Motor neuron (in vitro differentiated cells): ENCODE measurements around the gene NBAS. TPM values are rescaled to one million over a fixed set of nuclear protein-coding genes. Genes with fewer than 3 reads are reported as not detected.
"Not testable (repeated sequence)": the region's sequence is repeated elsewhere in the genome, so short reads cannot be mapped to it uniquely, and the experiment has no call there.

Experiments
- ATAC-seq, 8 experiments: fragments of 200-7000 bp; cut with Tn5 transposase; replicated peaks in 6 of 8; 2 replicates each; pipeline ENCODE4 v1.8.0; 2021; ENCODE audit warnings: mild to moderate bottlenecking in 8 of 8, moderate library complexity in 8 of 8
- H3K27ac ChIP-seq, 2 donors: fragments of 250-450 bp; sonication (Bioruptor Pico); 2 replicates each; pipeline ENCODE4 v1.9.0; 2021; ENCODE audit warnings: antibody characterized with exemption in 2 of 2, mild to moderate bottlenecking in 2 of 2, moderate library complexity in 1 of 2
- H3K4me1 ChIP-seq, 2 donors: fragments of 250-450 bp; sonication (Bioruptor Pico); replicated peaks in 1 of 2; 2 replicates each; pipeline ENCODE4 v1.6.1; 2021; ENCODE audit warnings: antibody characterized with exemption in 2 of 2, mild to moderate bottlenecking in 2 of 2, moderate library complexity in 1 of 2
- H3K4me3 ChIP-seq, 5 donors: fragments of 250-450 bp; sonication (Bioruptor Pico); 2 replicates each; pipeline ENCODE4 v1.9.0; 2021; ENCODE audit warnings: antibody characterized with exemption in 5 of 5, mild to moderate bottlenecking in 5 of 5, moderate library complexity in 4 of 5
- WGBS, 10 experiments: fragments of 450-650 bp; shearing (Covaris generic); methylation state at CpG; one replicate each; pipeline ENCODE4 v1.0.0; 2022; 5-methylcytosine and 5-hydroxymethylcytosine counted together
- in situ Hi-C, 9 experiments: fragments of 400-800 bp; cut with MboI; loops; one replicate each; pipeline ENCODE4 v1.15.0; 2021; ENCODE audit warnings: low sequenced_read_pairs in 9 of 9, low pct_unique_long_range_greater_than_20kb in 2 of 9; ENCODE audit not compliant: unreplicated experiment in 9 of 9
- total RNA-seq, 8 experiments: library from RNA; unstranded; fragments of 300-600 nt; gene quantifications; 2 replicates each; pipeline versions ENCODE4 v1.2.3 to v1.2.4, GENCODE V29; 2022

Gene NBAS
- total RNA-seq, 8 experiments from 2014 or later: 40.4 to 90.0 (median 71.7) TPM

DNA sequence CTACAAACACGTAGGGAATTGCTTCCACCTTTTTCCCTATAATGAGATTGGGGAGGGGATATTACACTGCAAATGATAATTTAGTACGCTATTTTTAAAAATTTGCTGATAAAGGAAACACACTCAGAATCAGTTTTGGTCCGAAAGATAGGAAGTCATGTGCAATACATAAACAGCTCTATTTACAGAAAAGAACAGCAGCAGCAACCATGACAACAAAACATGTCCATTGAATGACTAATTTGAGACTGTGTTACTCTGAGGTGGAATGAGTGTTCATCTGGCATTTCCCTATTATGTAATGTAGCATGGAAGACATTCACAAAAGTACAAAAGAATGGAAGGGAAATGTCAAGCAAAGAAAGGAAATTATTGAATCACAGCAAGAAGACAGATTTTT lies 337.2 kb downstream of the NBAS start:
- Histone ChIP-seq H3K4me3 (no peak overlapping the region), H3K4me1 (peaks cover 0 to 3% of the 10 kb centered on the region in 2 donors), H3K27ac (no peak overlapping the region)
- peak in 5 of 8 experiments; percentile 36 to 99 (median 63) for ATAC-seq
- in situ Hi-C loops: no loop called here
- WGBS, 10 experiments: 42 to 100% (median 84%) methylated on average over 1 to 3 of the region's 3 CpGs; no CpG with 5 or more reads in 1 of the 10 experiments

- WGBS, 10 experiments: 58 to 100% (median 89%) methylated on average over 1 to 3 of the region's 3 CpGs
- in situ Hi-C loops: no loop called here
- no peak for ATAC-seq
- H3K4me3 ChIP-seq: no peak overlapping the region
- H3K4me1 ChIP-seq: peaks cover 0 to 3% of the 10 kb centered on the region in 2 donors
- no peak overlapping the region for H3K27ac ChIP-seq
These were observed 338.3 kb downstream of the NBAS start for GRCh38 chr2:15222856-15223255.

DNA sequence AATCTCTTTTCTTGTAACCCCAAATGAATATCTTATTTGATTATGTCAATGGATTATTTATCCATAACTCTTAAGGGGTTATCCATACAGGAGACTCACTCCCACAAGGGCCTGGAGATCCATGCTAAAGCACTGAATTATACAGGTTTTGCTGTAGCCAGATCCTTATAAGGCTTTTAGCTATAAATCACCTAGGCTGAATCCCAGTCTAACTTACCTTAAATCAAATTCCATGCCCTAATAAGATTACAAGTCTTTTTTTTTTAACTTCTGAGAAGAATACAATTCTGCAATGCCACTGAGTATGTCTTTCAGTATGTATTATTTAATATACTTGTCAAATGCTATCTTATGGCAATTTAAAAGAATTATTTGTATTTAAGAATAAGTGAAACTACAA lies 340.5 kb downstream of the NBAS start:
- H3K27ac ChIP-seq: no peak overlapping the region
- no peak overlapping the region for H3K4me3 ChIP-seq
- in situ Hi-C loops: no loop called here
- peaks cover 0 to 3% of the 10 kb centered on the region in 2 donors for H3K4me1 ChIP-seq
- peak in 2 of 8 experiments; percentile 38 to 58 for ATAC-seq

DNA sequence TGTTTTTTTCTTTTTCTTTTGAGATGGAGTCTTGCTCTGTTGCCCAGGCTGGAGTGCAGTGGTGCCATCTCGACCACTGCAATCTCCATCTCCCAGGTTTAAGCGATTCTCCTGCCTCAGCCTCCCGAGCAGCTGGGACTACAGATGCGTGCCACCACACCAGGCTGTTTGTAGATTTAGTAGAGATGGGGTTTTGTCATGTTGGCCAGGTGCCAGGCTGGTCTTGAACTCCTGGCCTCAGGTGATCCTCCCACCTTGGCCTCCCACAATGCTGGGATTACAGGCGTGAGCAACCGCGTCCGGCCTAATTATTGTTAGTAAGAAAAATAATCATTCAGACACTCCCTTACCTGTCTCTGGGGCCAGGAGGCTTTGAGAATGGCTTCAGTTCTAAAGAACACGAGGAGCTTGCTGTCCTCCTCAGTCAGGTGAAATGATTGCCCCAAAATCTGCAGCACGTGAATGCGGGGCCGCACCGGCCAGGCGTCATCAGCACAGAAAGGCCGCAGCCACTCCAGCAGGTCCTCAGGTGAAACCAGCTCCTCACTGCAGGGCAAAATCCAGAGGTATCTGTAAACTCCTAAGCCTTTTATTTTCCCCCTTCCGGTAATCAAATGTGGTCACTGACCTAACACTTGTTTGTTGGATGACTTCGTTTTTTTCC lies 342.6 kb downstream of the NBAS start:
- ATAC-seq: no peak
- Histone ChIP-seq H3K27ac (no peak overlapping the region), H3K4me1 (no peaks in the 10 kb centered on the region), H3K4me3 (no peak overlapping the region)
- 60 to 98% (median 96%) methylated on average over 1 to 14 of the region's 17 CpGs; no CpG with 5 or more reads in 1 of the 10 experiments for WGBS, 10 experiments
- in situ Hi-C loops: no loop called here

DNA sequence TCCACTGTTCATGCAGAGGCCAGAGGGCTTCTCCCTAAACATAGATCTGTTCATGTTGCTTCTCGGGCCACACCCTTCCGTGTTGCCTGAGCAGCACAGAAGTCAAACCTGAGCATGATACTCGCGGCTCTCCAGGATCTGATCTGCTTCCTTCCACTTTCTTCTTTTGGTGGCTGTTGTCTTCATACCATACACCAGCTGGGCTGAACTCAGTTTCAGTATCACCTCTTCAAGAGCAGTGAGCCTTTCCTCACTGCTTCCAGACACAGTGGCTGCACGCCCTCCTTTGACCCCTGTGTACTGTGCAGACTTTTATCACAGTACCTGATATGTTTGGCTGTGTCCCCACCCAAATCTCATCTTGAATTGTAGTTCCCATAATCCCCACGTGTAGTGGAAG lies 348.9 kb downstream of the NBAS start:
- H3K4me3 ChIP-seq: no peak overlapping the region
- no peak overlapping the region for H3K27ac ChIP-seq
- WGBS, 10 experiments: 92 to 100% (median 96%) methylated on average over 1 to 4 of the region's 6 CpGs; no CpG with 5 or more reads in 4 of the 10 experiments
- no peaks in the 10 kb centered on the region for H3K4me1 ChIP-seq
- in situ Hi-C loops: no loop called here
- no peak for ATAC-seq

GRCh38 chr2:15210542-15210941 lies 350.6 kb downstream of the NBAS start:
- ATAC-seq, in situ Hi-C loops, H3K27ac ChIP-seq, H3K4me1 ChIP-seq, H3K4me3 ChIP-seq: not testable (repeated sequence)
- 100% methylated on average over 1 of the region's 1 CpG for WGBS, 10 experiments

GRCh38 chr2:15206419-15206818 lies 354.7 kb downstream of the NBAS start:
- WGBS, 10 experiments: 100% methylated on average over 1 of the region's 1 CpG; no CpG with 5 or more reads in 7 of the 10 experiments
- Histone ChIP-seq H3K4me1 (no peaks in the 10 kb centered on the region), H3K27ac (no peak overlapping the region), H3K4me3 (no peak overlapping the region)
- in situ Hi-C loops: no loop called here
- peak in 2 of 8 experiments; percentile 42 to 43 for ATAC-seq

DNA sequence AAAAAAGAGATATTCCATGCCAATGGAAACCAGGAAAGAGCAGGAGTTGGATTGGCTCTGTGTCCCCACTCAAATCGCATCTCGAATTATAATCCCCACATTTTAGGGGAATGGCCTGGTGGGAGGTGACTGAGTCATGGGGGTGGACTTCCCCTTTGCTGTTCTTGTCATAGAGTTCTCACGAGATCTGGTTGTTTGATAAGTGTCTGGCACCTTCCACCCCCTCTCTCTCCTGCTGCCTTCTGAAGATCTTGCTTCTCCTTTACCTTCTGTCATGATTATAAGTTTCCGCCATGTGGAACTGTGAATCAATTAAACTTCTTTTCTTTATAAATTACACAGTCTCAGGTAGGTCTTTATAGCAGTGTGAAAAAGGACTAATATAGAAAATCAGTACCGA lies 355.6 kb downstream of the NBAS start:
- in situ Hi-C loops: no loop called here

DNA sequence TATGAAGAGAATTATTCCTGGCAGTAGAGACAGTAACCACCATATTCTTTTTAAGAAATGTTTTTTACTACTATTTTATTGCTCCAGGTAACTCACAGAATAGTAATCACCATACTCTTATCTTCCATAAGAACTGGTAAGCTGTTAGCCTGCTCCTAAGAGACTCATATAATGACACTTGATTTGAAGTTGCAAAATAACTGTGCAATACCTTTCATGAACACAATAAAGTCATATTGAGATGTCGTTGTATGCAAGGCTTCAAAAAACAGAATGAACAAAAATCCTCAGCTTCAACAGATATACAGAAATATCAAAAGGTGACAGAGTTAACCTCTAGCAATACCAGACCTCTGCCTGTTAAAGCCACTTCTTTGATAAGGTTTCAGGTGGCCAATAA lies 360.1 kb downstream of the NBAS start:
- in situ Hi-C loops: no loop called here
- 92 to 100% (median 100%) methylated on average over 1 of the region's 1 CpG; no CpG with 5 or more reads in 4 of the 10 experiments for WGBS, 10 experiments
- Histone ChIP-seq H3K4me3 (no peak overlapping the region), H3K27ac (no peak overlapping the region), H3K4me1 (no peaks in the 10 kb centered on the region)
- no peak for ATAC-seq

More for the DNA sequence above, 355.6 kb downstream of the NBAS start:
- Histone ChIP-seq H3K4me1 (no peaks in the 10 kb centered on the region), H3K27ac (no peak overlapping the region), H3K4me3 (no peak overlapping the region)
- 83 to 100% (median 96%) methylated on average over 1 to 5 of the region's 5 CpGs for WGBS, 10 experiments
- no peak for ATAC-seq

GRCh38 chr2:15200581-15200980 lies 360.6 kb downstream of the NBAS start:
- ATAC-seq: no peak
- no peak overlapping the region for H3K4me3 ChIP-seq
- in situ Hi-C loops: no loop called here
- no peak overlapping the region for H3K27ac ChIP-seq
- no peaks in the 10 kb centered on the region for H3K4me1 ChIP-seq

DNA sequence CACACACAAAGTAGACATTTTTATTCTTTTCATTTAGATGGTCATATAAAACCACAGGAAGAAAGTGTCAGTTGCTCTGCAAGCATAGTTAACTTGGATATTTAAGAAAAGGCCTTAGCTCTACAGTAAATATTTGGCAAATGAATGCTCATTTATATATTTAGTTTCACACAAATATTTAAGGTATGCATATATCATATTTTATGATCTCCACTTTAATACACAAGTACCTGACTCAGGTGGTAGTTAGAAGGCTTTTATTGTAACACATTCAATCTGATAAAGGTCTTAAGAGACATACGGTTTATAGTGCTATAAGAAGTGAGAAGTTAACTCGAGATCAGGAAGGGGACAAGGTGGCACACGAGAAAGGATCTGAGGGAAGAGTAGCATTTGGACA lies 363.1 kb downstream of the NBAS start:
- Histone ChIP-seq H3K4me3 (no peak overlapping the region), H3K27ac (no peak overlapping the region), H3K4me1 (no peaks in the 10 kb centered on the region)
- in situ Hi-C loops: no loop called here
- no peak for ATAC-seq
- WGBS, 10 experiments: 85 to 100% (median 100%) methylated on average over 1 to 3 of the region's 3 CpGs; no CpG with 5 or more reads in 1 of the 10 experiments

DNA sequence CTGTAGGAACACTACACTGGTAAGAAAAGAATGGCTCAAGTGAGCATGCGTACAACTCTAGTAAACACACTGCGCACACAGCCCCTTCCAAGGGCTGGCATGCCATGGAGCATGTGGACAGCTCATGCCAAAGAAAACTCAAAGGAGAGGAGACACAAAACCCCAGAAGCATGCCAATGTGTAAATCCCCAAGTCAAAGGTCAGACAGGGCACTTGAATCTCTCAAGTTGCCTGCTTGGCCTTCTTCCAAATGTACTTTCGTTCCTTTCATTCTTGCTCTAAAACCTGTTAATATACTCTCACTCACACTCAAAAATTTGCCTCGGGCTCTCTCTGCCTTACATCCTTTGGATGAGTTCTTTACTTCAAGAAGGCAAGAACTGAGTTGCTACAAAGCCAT lies 365.3 kb downstream of the NBAS start:
- in situ Hi-C loops: no loop called here
- no peak overlapping the region for H3K4me3 ChIP-seq
- H3K27ac ChIP-seq: no peak overlapping the region
- no peaks in the 10 kb centered on the region for H3K4me1 ChIP-seq
- 88 to 100% (median 94%) methylated on average over 2 to 4 of the region's 4 CpGs; no CpG with 5 or more reads in 1 of the 10 experiments for WGBS, 10 experiments
- ATAC-seq: no peak

DNA sequence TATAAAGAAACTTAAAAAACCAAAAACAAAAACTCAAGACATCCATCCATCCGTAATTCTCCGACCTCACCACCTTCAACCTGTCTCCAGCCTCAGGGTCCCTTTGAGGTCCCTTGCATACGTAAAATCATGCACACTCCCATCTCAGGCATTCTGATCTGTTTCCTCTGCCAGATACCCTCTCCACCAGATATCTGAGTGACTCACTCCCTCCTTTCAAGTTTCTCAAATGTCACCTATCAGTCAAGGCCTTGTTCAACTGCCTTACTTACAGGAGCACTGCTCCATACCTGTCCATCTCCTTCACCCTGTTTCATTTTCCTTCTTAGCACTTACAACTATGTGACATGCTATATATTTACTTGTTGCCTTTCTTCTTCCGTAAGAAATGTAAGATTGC lies 369.3 kb downstream of the NBAS start:
- Histone ChIP-seq H3K27ac (no peak overlapping the region), H3K4me1 (peaks cover 0 to 4% of the 10 kb centered on the region in 2 donors), H3K4me3 (no peak overlapping the region)
- in situ Hi-C loops: no loop called here
- ATAC-seq: no peak
- 67 to 100% (median 97%) methylated on average over 2 to 4 of the region's 4 CpGs; no CpG with 5 or more reads in 1 of the 10 experiments for WGBS, 10 experiments

- H3K27ac ChIP-seq: no peak overlapping the region
- H3K4me3 ChIP-seq: no peak overlapping the region
- peaks cover 3 to 4% of the 10 kb centered on the region in 2 donors for H3K4me1 ChIP-seq
- WGBS, 10 experiments: 14 to 83% (median 59%) methylated on average over 1 to 2 of the region's 2 CpGs; no CpG with 5 or more reads in 4 of the 10 experiments
- in situ Hi-C loops: no loop called here
- peak in 1 of 8 experiments; percentile 18 for ATAC-seq
These were observed 371.9 kb downstream of the NBAS start for GRCh38 chr2:15189216-15189615.
